Activated T-helper 1 cell treated with anti-CD3 and anti-CD28 coated beads, Interleukin-12 subunit alpha, Interleukin-12 subunit beta, Interleukin-2, Interleukin-4 antibody, amounts not matched to agents 30 ng/mL and 10 ng/mL and 1 ng/mL, durations not matched to agents 14 hours and 24 hours and 36 hours (primary cell): ENCODE data around the gene FBXL7. TPM values are rescaled to one million over a fixed set of nuclear protein-coding genes. Genes with fewer than 3 reads are reported as not detected.

Experiments
- DNase-seq: peaks from one replicate; pipeline ENCODE4 v3.0.0; 2021; ENCODE audit warnings: low spot score
- H3K27ac Mint-ChIP-seq: one replicate; pipeline ENCODE4 v1.8.0; 2021; ENCODE audit warnings: mild to moderate bottlenecking, mixed read lengths
- H3K27me3 Mint-ChIP-seq: one replicate; pipeline ENCODE4 v1.8.0; 2022; ENCODE audit warnings: mild to moderate bottlenecking, moderate library complexity, mixed read lengths; ENCODE audit not compliant: insufficient read depth
- H3K36me3 Mint-ChIP-seq: one replicate; pipeline ENCODE4 v1.8.0; 2021; ENCODE audit warnings: low read depth, mixed read lengths
- H3K4me1 Mint-ChIP-seq: one replicate; pipeline ENCODE4 v1.8.0; 2021; ENCODE audit warnings: low read depth, mixed read lengths
- H3K4me3 Mint-ChIP-seq: one replicate; pipeline ENCODE4 v1.8.0; 2021; ENCODE audit warnings: mild to moderate bottlenecking, moderate library complexity, mixed read lengths
- H3K9me3 Mint-ChIP-seq: one replicate; pipeline ENCODE4 v1.8.0; 2021; ENCODE audit warnings: mixed read lengths
- intact Hi-C: fragments of 100-400 bp; cut with micrococcal nuclease; formaldehyde crosslinking; loops from one replicate; pipeline ENCODE4 v1.15.1; 2024
- total RNA-seq: library from RNA; stranded (reverse); gene quantifications from 2 replicates; pipeline ENCODE4 v1.2.3, GENCODE V29; 2022

The FBXL7 gene
- total RNA-seq, 1 donor from 2014 or later: not detected

- intact Hi-C loops: no loop called here
- no peak for DNase-seq
- no peak overlapping the region for H3K4me3 Mint-ChIP-seq
- H3K27ac Mint-ChIP-seq: no peak overlapping the region
- no peaks in the 10 kb centered on the region for H3K9me3 Mint-ChIP-seq
- no peaks in the 10 kb centered on the region for H3K4me1 Mint-ChIP-seq
- no peaks in the 10 kb centered on the region for H3K36me3 Mint-ChIP-seq
- no peaks in the 10 kb centered on the region for H3K27me3 Mint-ChIP-seq
These were observed 100.1 kb downstream of the FBXL7 start for GRCh38 chr5:15600035-15600434.

GRCh38 chr5:15601274-15601673, 101.3 kb downstream of the FBXL7 start:
- no peak overlapping the region for H3K27ac Mint-ChIP-seq
- H3K9me3 Mint-ChIP-seq: peaks cover 5% of the 10 kb centered on the region
- no peaks in the 10 kb centered on the region for H3K4me1 Mint-ChIP-seq
- H3K36me3 Mint-ChIP-seq: no peaks in the 10 kb centered on the region
- no peak overlapping the region for H3K4me3 Mint-ChIP-seq
- intact Hi-C loops: no loop called here
- DNase-seq: no peak
- no peaks in the 10 kb centered on the region for H3K27me3 Mint-ChIP-seq

GRCh38 chr5:15601853-15602252, 101.9 kb downstream of the FBXL7 start:
- Mint-ChIP-seq H3K27me3 (no peaks in the 10 kb centered on the region), H3K27ac (no peak overlapping the region), H3K9me3 (peaks cover 5% of the 10 kb centered on the region), H3K4me3 (no peak overlapping the region), H3K4me1 (no peaks in the 10 kb centered on the region), H3K36me3 (no peaks in the 10 kb centered on the region)
- no peak for DNase-seq
- intact Hi-C loops: no loop called here

- no peak overlapping the region for H3K27ac Mint-ChIP-seq
- no peak overlapping the region for H3K4me3 Mint-ChIP-seq
- H3K36me3 Mint-ChIP-seq: no peaks in the 10 kb centered on the region
- intact Hi-C loops: no loop called here
- no peaks in the 10 kb centered on the region for H3K27me3 Mint-ChIP-seq
- no peaks in the 10 kb centered on the region for H3K4me1 Mint-ChIP-seq
- peaks cover 5% of the 10 kb centered on the region for H3K9me3 Mint-ChIP-seq
- DNase-seq: no peak
These were observed 105.0 kb downstream of the FBXL7 start for GRCh38 chr5:15604986-15605385.

GRCh38 chr5:15606197-15606596, 106.2 kb downstream of the FBXL7 start:
- H3K27me3 Mint-ChIP-seq: no peaks in the 10 kb centered on the region
- no peaks in the 10 kb centered on the region for H3K4me1 Mint-ChIP-seq
- intact Hi-C loops: no loop called here
- DNase-seq: no peak
- H3K27ac Mint-ChIP-seq: no peak overlapping the region
- H3K36me3 Mint-ChIP-seq: no peaks in the 10 kb centered on the region
- H3K4me3 Mint-ChIP-seq: no peak overlapping the region
- H3K9me3 Mint-ChIP-seq: peaks cover 5% of the 10 kb centered on the region

- intact Hi-C loops: no loop called here
- no peak overlapping the region for H3K4me3 Mint-ChIP-seq
- no peak overlapping the region for H3K27ac Mint-ChIP-seq
- no peaks in the 10 kb centered on the region for H3K27me3 Mint-ChIP-seq
- H3K9me3 Mint-ChIP-seq: peaks cover 5% of the 10 kb centered on the region
- H3K4me1 Mint-ChIP-seq: no peaks in the 10 kb centered on the region
- no peaks in the 10 kb centered on the region for H3K36me3 Mint-ChIP-seq
- DNase-seq: no peak
These were observed 107.1 kb downstream of the FBXL7 start for GRCh38 chr5:15607076-15607475.

GRCh38 chr5:15609076-15609725, 109.2 kb downstream of the FBXL7 start:
- Mint-ChIP-seq H3K36me3 (no peaks in the 10 kb centered on the region), H3K27ac (no peak overlapping the region), H3K4me3 (no peak overlapping the region), H3K27me3 (no peaks in the 10 kb centered on the region), H3K9me3 (peaks cover 5% of the 10 kb centered on the region), H3K4me1 (no peaks in the 10 kb centered on the region)
- intact Hi-C loops: no loop called here
- no peak for DNase-seq

GRCh38 chr5:15610216-15610615, 110.2 kb downstream of the FBXL7 start:
- Mint-ChIP-seq H3K9me3 (peaks cover 4% of the 10 kb centered on the region), H3K27ac (no peak overlapping the region), H3K4me1 (no peaks in the 10 kb centered on the region), H3K27me3 (no peaks in the 10 kb centered on the region), H3K4me3 (no peak overlapping the region), H3K36me3 (no peaks in the 10 kb centered on the region)
- no peak for DNase-seq
- intact Hi-C loops: no loop called here

GRCh38 chr5:15611008-15611407, 111.0 kb downstream of the FBXL7 start:
- intact Hi-C loops: no loop called here
- Mint-ChIP-seq H3K27me3 (no peaks in the 10 kb centered on the region), H3K9me3 (no peaks in the 10 kb centered on the region), H3K36me3 (no peaks in the 10 kb centered on the region), H3K4me3 (no peak overlapping the region), H3K27ac (no peak overlapping the region), H3K4me1 (no peaks in the 10 kb centered on the region)
- DNase-seq: no peak

GRCh38 chr5:15612915-15613635, 113.1 kb downstream of the FBXL7 start:
- Mint-ChIP-seq H3K36me3 (no peaks in the 10 kb centered on the region), H3K27ac (no peak overlapping the region), H3K27me3 (no peaks in the 10 kb centered on the region), H3K4me1 (no peaks in the 10 kb centered on the region), H3K9me3 (peaks cover 5% of the 10 kb centered on the region), H3K4me3 (no peak overlapping the region)
- no peak for DNase-seq
- intact Hi-C loops: no loop called here

- Mint-ChIP-seq H3K4me1 (no peaks in the 10 kb centered on the region), H3K27me3 (no peaks in the 10 kb centered on the region), H3K4me3 (no peak overlapping the region), H3K9me3 (peaks cover 6% of the 10 kb centered on the region), H3K36me3 (no peaks in the 10 kb centered on the region), H3K27ac (no peak overlapping the region)
- DNase-seq: no peak
- intact Hi-C loops: no loop called here
These were observed 114.7 kb downstream of the FBXL7 start for GRCh38 chr5:15614679-15615078.

- H3K4me3 Mint-ChIP-seq: no peak overlapping the region
- H3K9me3 Mint-ChIP-seq: peaks cover 15% of the 10 kb centered on the region
- DNase-seq: no peak
- H3K27ac Mint-ChIP-seq: no peak overlapping the region
- H3K27me3 Mint-ChIP-seq: no peaks in the 10 kb centered on the region
- no peaks in the 10 kb centered on the region for H3K36me3 Mint-ChIP-seq
- H3K4me1 Mint-ChIP-seq: no peaks in the 10 kb centered on the region
- intact Hi-C loops: no loop called here
These were observed 115.9 kb downstream of the FBXL7 start for GRCh38 chr5:15615859-15616258.

- no peak overlapping the region for H3K4me3 Mint-ChIP-seq
- intact Hi-C loops: no loop called here
- no peaks in the 10 kb centered on the region for H3K36me3 Mint-ChIP-seq
- H3K4me1 Mint-ChIP-seq: no peaks in the 10 kb centered on the region
- H3K27me3 Mint-ChIP-seq: no peaks in the 10 kb centered on the region
- H3K9me3 Mint-ChIP-seq: peaks cover 19% of the 10 kb centered on the region
- DNase-seq: no peak
- no peak overlapping the region for H3K27ac Mint-ChIP-seq
These were observed 119.0 kb downstream of the FBXL7 start for GRCh38 chr5:15618938-15619337.
